HepG2 (cell line): Measurements from ENCODE around the gene P2RY6. TPM values are rescaled to one million over a fixed set of nuclear protein-coding genes. Genes with fewer than 3 reads are reported as not detected.

ENCODE experiments used
- ELF1 ChIP-seq: sonication (generic); formaldehyde crosslinking; IDR thresholded peaks from 2 replicates; pipeline ENCODE4 v1.4.0; 2020; ENCODE audit warnings: missing genetic modification reagents
- FOXK1 ChIP-seq: sonication (generic); formaldehyde crosslinking; IDR thresholded peaks from 2 replicates; pipeline ENCODE4 v1.4.0; 2020; ENCODE audit warnings: low read depth, missing genetic modification reagents, borderline replicate concordance
- FOXM1 ChIP-seq: sonication (generic); formaldehyde crosslinking; IDR thresholded peaks from 2 replicates; pipeline ENCODE4 v1.5.0; 2020; ENCODE audit warnings: missing genetic modification reagents
- HMGXB4 ChIP-seq, 2 experiments: sonication (generic) in 1 of 2; formaldehyde crosslinking in 1 of 2; IDR thresholded peaks; 2 replicates each; pipeline versions ENCODE4 v1.4.0 to v1.6.1; 2018 to 2020; ENCODE audit warnings: missing genetic modification reagents in 2 of 2, borderline replicate concordance in 1 of 2, low read depth in 1 of 2, mild to moderate bottlenecking in 1 of 2, missing biosample characterization in 1 of 2
- MTF1 ChIP-seq: sonication (generic); formaldehyde crosslinking; IDR thresholded peaks from 2 replicates; pipeline ENCODE4 v1.5.0; 2020; ENCODE audit warnings: missing genetic modification reagents
- PHF8 ChIP-seq: sonication (generic); formaldehyde crosslinking; IDR thresholded peaks from 2 replicates; pipeline ENCODE4 v1.5.0; 2020; ENCODE audit warnings: missing genetic modification reagents
- PITX1 ChIP-seq: sonication (generic); formaldehyde crosslinking; IDR thresholded peaks from 2 replicates; pipeline ENCODE4 v1.5.1; 2020; ENCODE audit warnings: mild to moderate bottlenecking, missing genetic modification reagents
- POGZ ChIP-seq: sonication (generic); formaldehyde crosslinking; IDR thresholded peaks from 2 replicates; pipeline ENCODE4 v1.4.0; 2020; ENCODE audit warnings: mild to moderate bottlenecking, missing genetic modification reagents
- REPIN1 ChIP-seq: sonication (generic); formaldehyde crosslinking; IDR thresholded peaks from 2 replicates; pipeline ENCODE4 v1.8.0; 2022; ENCODE audit warnings: missing genetic modification reagents, low read depth, mild to moderate bottlenecking, borderline replicate concordance
- RERE ChIP-seq: IDR thresholded peaks from 2 replicates; pipeline ENCODE4 v1.6.1; 2016; ENCODE audit warnings: low read depth, missing genetic modification reagents, missing compliant biosample characterization
- SKI ChIP-seq: fragments of 450-650 bp; IDR thresholded peaks from one replicate; pipeline ENCODE4 v1.6.1; 2018; ENCODE audit warnings: mild to moderate bottlenecking; ENCODE audit not compliant: partially characterized antibody
- ZFP1 ChIP-seq: IDR thresholded peaks from 2 replicates; pipeline ENCODE4 v1.6.1; 2016
- ZFP41 ChIP-seq: sonication (generic); formaldehyde crosslinking; IDR thresholded peaks from 2 replicates; pipeline ENCODE4 v1.4.0; 2020; ENCODE audit warnings: mild to moderate bottlenecking, missing genetic modification reagents, borderline replicate concordance
- ZNF510 ChIP-seq: sonication (generic); formaldehyde crosslinking; IDR thresholded peaks from 2 replicates; pipeline ENCODE4 v1.4.0; 2020; ENCODE audit warnings: low read depth, mild to moderate bottlenecking, missing genetic modification reagents
- polyA plus RNA-seq, 8 experiments: library from polyadenylated mRNA; depleted of rRNA in 3 of 8; stranded (reverse) in 7 of 8; unstranded in 1 of 8; fragments of >200 nt; fragmentation: Illumina TruSeq in 4 of 8; extraction: Trizol in 4 of 8; gene quantifications; 2 replicates each; pipeline versions ENCODE4 v1.2.1 to v1.2.3, GENCODE V29; 2011 to 2016; ENCODE audit warnings: low read depth in 4 of 8, missing spikeins in 1 of 8, mixed read lengths in 1 of 8; ENCODE audit not compliant: insufficient read depth in 1 of 8
- total RNA-seq, 5 experiments: library from RNA; depleted of rRNA; stranded (reverse); fragments of >200 nt; fragmentation: Illumina TruSeq; extraction: Trizol; gene quantifications; 2 replicates each; pipeline ENCODE4 v1.2.3, GENCODE V29; 2016; ENCODE audit warnings: low read depth in 1 of 5
- TF ChIP-seq, protein P1 (sequence below): sonication (generic); formaldehyde crosslinking; IDR thresholded peaks from 2 replicates; pipeline ENCODE4 v1.5.0; 2020; ENCODE audit warnings: missing genetic modification reagents
- TF ChIP-seq, protein P2 (sequence below): sonication (generic); formaldehyde crosslinking; IDR thresholded peaks from 2 replicates; pipeline ENCODE4 v1.4.0; 2020; ENCODE audit warnings: missing genetic modification reagents

P2RY6 gene
- total and polyA plus RNA-seq, 2 of the 13 experiments (the other 11 are each of a cell fraction or from before 2014, with no cell fraction given), result 0.09 to 0.29 TPM

- no peak for TF ChIP-seq ZNF510 (CRISPR knock-in tag)
- no peak; the same call in 1 of the 2 replicates for TF ChIP-seq ZFP1 (CRISPR knock-in tag)
- no peak for TF ChIP-seq FOXM1 (CRISPR knock-in tag)
- peak; percentile 33; the same call in 1 of the 2 replicates for TF ChIP-seq FOXK1 (CRISPR knock-in tag)
- TF ChIP-seq POGZ (CRISPR knock-in tag), result peak; percentile 93
- TF ChIP-seq, protein P1, sequence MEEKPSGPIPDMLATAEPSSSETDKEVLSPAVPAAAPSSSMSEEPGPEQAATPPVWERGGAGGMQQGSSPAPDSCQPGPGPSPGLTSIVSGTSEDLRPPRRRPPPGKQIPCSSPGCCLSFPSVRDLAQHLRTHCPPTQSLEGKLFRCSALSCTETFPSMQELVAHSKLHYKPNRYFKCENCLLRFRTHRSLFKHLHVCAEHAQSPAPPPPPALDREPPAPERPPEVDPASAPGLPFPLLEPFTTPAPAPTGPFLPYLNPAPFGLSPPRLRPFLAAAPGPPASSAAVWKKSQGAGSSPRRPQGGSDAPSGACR (CRISPR knock-in tag), result no peak
- no peak for TF ChIP-seq MTF1 (CRISPR knock-in tag)
- TF ChIP-seq ZFP41 (CRISPR knock-in tag), result no peak
- peak; percentile 29 for TF ChIP-seq SKI
- TF ChIP-seq REPIN1 (CRISPR knock-in tag), result peak; percentile 64; the same call in 1 of the 2 replicates
- TF ChIP-seq, protein P2, sequence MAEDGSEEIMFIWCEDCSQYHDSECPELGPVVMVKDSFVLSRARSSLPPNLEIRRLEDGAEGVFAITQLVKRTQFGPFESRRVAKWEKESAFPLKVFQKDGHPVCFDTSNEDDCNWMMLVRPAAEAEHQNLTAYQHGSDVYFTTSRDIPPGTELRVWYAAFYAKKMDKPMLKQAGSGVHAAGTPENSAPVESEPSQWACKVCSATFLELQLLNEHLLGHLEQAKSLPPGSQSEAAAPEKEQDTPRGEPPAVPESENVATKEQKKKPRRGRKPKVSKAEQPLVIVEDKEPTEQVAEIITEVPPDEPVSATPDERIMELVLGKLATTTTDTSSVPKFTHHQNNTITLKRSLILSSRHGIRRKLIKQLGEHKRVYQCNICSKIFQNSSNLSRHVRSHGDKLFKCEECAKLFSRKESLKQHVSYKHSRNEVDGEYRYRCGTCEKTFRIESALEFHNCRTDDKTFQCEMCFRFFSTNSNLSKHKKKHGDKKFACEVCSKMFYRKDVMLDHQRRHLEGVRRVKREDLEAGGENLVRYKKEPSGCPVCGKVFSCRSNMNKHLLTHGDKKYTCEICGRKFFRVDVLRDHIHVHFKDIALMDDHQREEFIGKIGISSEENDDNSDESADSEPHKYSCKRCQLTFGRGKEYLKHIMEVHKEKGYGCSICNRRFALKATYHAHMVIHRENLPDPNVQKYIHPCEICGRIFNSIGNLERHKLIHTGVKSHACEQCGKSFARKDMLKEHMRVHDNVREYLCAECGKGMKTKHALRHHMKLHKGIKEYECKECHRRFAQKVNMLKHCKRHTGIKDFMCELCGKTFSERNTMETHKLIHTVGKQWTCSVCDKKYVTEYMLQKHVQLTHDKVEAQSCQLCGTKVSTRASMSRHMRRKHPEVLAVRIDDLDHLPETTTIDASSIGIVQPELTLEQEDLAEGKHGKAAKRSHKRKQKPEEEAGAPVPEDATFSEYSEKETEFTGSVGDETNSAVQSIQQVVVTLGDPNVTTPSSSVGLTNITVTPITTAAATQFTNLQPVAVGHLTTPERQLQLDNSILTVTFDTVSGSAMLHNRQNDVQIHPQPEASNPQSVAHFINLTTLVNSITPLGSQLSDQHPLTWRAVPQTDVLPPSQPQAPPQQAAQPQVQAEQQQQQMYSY (CRISPR knock-in tag), result peak; percentile 93
- TF ChIP-seq ELF1 (CRISPR knock-in tag), result peak; percentile 94
- peak; percentile 65; the same call in 1 of the 2 replicates for TF ChIP-seq PITX1
- no peak for TF ChIP-seq RERE (CRISPR knock-in tag)
- peak; percentile 82 to 87 for TF ChIP-seq HMGXB4 (CRISPR knock-in tag; IDR thresholded peaks at IDR 0.05; ENCODE audit: borderline replicate concordance in 1 of 2, low read depth in 1 of 2)
- TF ChIP-seq PHF8 (CRISPR knock-in tag), result peak; percentile 57; the same call in 1 of the 2 replicates
Measured at GRCh38 chr11:73242251-73243092, 29.7 kb upstream of the P2RY6 start (continued).
